Lung (tissue), 12 donors: Measurements from ENCODE around the gene COL13A1. TPM values are rescaled to one million over a fixed set of nuclear protein-coding genes. Genes with fewer than 3 reads are reported as not detected.

ENCODE experiments used
- ATAC-seq: fragments of 200-7000 bp; cut with Tn5 transposase; one replicate; pipeline ENCODE4 v1.9.1; 2020; ENCODE audit warnings: moderate number of reproducible peaks; ENCODE audit not compliant: insufficient read depth, low FRiP score
- DNase-seq, 3 donors: peaks; one replicate each; pipeline ENCODE4 v3.0.0-alpha.2; 2013 to 2017
- H3K27ac ChIP-seq, 2 donors: one replicate each; pipeline ENCODE4 v1.5.1; 2013; ENCODE audit warnings: mild to moderate bottlenecking in 2 of 2, moderate library complexity in 2 of 2, control low read depth in 1 of 2, inconsistent platforms in 1 of 2, low read depth in 1 of 2, low read length in 1 of 2
- H3K27me3 ChIP-seq, 3 donors: one replicate each; pipeline ENCODE4 v1.5.1; 2013; ENCODE audit warnings: low read length in 2 of 3; ENCODE audit not compliant: control insufficient read depth in 3 of 3, insufficient read depth in 3 of 3
- H3K36me3 ChIP-seq, 4 donors: one replicate each; pipeline ENCODE4 v1.5.1; 2013; ENCODE audit warnings: low read length in 4 of 4, mild to moderate bottlenecking in 1 of 4, moderate library complexity in 1 of 4; ENCODE audit not compliant: control insufficient read depth in 4 of 4, insufficient read depth in 4 of 4
- H3K4me1 ChIP-seq, 5 donors: one replicate each; pipeline ENCODE4 v1.5.1; 2013; ENCODE audit warnings: low read length in 5 of 5, mild to moderate bottlenecking in 2 of 5, moderate library complexity in 1 of 5; ENCODE audit not compliant: control insufficient read depth in 5 of 5, insufficient read depth in 5 of 5
- H3K4me3 ChIP-seq: one replicate; pipeline ENCODE4 v1.5.1; 2013; ENCODE audit warnings: mild to moderate bottlenecking, control low read depth, moderate library complexity
- H3K9ac ChIP-seq, 2 donors: one replicate each; pipeline ENCODE4 v1.5.1; 2013; ENCODE audit warnings: low read length in 2 of 2, control low read depth in 1 of 2; ENCODE audit not compliant: insufficient read depth in 1 of 2
- H3K9me3 ChIP-seq, 4 donors: one replicate each; pipeline ENCODE4 v1.5.1; 2013; ENCODE audit warnings: low read length in 3 of 4, mild to moderate bottlenecking in 1 of 4, moderate library complexity in 1 of 4; ENCODE audit not compliant: control insufficient read depth in 4 of 4, insufficient read depth in 3 of 4
- CTCF ChIP-seq: IDR thresholded peaks from 2 replicates; pipeline ENCODE4 v1.5.1; 2012; ENCODE audit warnings: mild to moderate bottlenecking; ENCODE audit errors: control extremely low read depth, extremely low read depth
- WGBS, 2 donors: extraction: QIAGEN DNeasy Blood & Tissue Kit; methylation state at CpG; one replicate each; pipeline ENCODE4 v1.1.7; 2013; 5-methylcytosine and 5-hydroxymethylcytosine counted together
- polyA plus RNA-seq, 2 donors: library from polyadenylated mRNA; stranded (reverse); fragments of 200-250 nt; gene quantifications; one replicate each; pipeline ENCODE4 v1.2.1, GENCODE V29; 2013
- total RNA-seq, 2 donors: library from RNA; depleted of rRNA in 1 of 2; stranded (reverse); fragments of >200 nt in 1 of 2; gene quantifications; one replicate each; pipeline ENCODE4 v1.2.1, GENCODE V29; 2014 to 2021
- donor health status: control.
- donor health status: control.
- donor health status: Bipolar disorder and iron deficiency.
- donor health status: healthy.
- donor health status: DM: yes; HTN: yes; CAD: no.

The COL13A1 gene
- total and polyA plus RNA-seq, 4 donors = 2.7 to 42.1 (median 5.6) TPM

- Histone ChIP-seq H3K27ac (peak overlapping the region in 1 of 2 donors; percentile 9), H3K9ac (peak overlapping the region; percentile 1 to 79), H3K4me1 (peaks cover 0 to 49% (median 10%) of the 10 kb centered on the region in 5 donors), H3K36me3 (no peaks in the 10 kb centered on the region), H3K4me3 (no peak overlapping the region), H3K9me3 (no peaks in the 10 kb centered on the region), H3K27me3 (no peaks in the 10 kb centered on the region)
- TF ChIP-seq CTCF = no peak
- DNase-seq (peak; percentile 78 to 82 (median 80)), ATAC-seq (peak; percentile 42)
- WGBS, 2 donors = 1 to 4% methylated on average over 77 to 80 of the region's 80 CpGs
Measured at GRCh38 chr10:69802424-69803161, 887 bp downstream of the COL13A1 start.

- WGBS, 2 donors = 86 to 88% methylated on average over 7 of the region's 7 CpGs
- H3K27me3 ChIP-seq = no peaks in the 10 kb centered on the region
Measured at GRCh38 chr10:69803809-69804208, 2.1 kb downstream of the COL13A1 start.

GRCh38 chr10:69804775-69805174 lies 3.1 kb downstream of the COL13A1 start:
- Histone ChIP-seq H3K4me3 (no peak overlapping the region), H3K27ac (no peak overlapping the region), H3K9ac (no peak overlapping the region), H3K36me3 (peaks cover 0 to 3% (median 0%) of the 10 kb centered on the region in 4 donors), H3K9me3 (no peaks in the 10 kb centered on the region), H3K4me1 (peaks cover 0 to 56% (median 11%) of the 10 kb centered on the region in 5 donors), H3K27me3 (no peaks in the 10 kb centered on the region)
- TF ChIP-seq CTCF = no peak
- ATAC-seq = no peak
- no peak for DNase-seq
- WGBS, 2 donors = 88 to 91% methylated on average over 6 of the region's 6 CpGs

More at GRCh38 chr10:69803809-69804208, 2.1 kb downstream of the COL13A1 start:
- Histone ChIP-seq H3K9me3 (no peaks in the 10 kb centered on the region), H3K4me3 (no peak overlapping the region), H3K4me1 (peaks cover 0 to 52% (median 10%) of the 10 kb centered on the region in 5 donors), H3K27ac (no peak overlapping the region), H3K9ac (no peak overlapping the region), H3K36me3 (peaks cover 0 to 3% (median 0%) of the 10 kb centered on the region in 4 donors)
- DNase-seq (no peak), ATAC-seq (no peak)
- TF ChIP-seq CTCF = no peak
